ENCODE results near the gene CXorf66. TPM values are rescaled to one million over a fixed set of nuclear protein-coding genes. Genes with fewer than 3 reads are reported as not detected.

CXorf66 gene
- total RNA-seq, 2 donors from 2014 or later: not detected

DNA sequence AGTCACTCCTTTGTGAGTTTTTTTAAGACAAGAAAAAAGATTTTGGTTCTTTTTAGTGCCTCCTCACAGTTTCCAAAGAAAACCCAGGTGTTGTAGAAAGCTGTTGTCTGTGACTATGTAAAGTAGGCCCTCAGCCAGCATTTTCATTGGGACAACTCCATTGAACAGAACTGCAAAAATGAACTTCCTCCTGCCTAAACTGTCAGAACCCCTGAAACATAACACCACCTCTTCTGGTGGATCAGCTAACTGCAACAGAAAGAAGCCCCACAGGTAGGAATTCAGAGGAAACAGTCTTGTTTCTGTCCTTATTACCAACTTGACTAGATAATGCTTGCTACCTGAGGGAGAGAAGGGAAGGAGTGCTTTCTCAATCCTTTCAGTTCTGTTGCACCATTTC, 29.1 kb downstream of the CXorf66 start:
- Mint-ChIP-seq H3K4me1 (peaks cover 12% of the 10 kb centered on the region), H3K27me3 (ENCODE audit: insufficient read depth) (no peaks in the 10 kb centered on the region), H3K9me3 (no peaks in the 10 kb centered on the region), H3K4me3 (no peak overlapping the region), H3K27ac (no peak overlapping the region), H3K36me3 (ENCODE audit: low read depth) (no peaks in the 10 kb centered on the region)
- Histone ChIP-seq H3K27me3 (ENCODE audit: control insufficient read depth, insufficient read depth, low read length, poor library complexity, severe bottlenecking) (no peaks in the 10 kb centered on the region), H3K36me3 (ENCODE audit: control insufficient read depth, insufficient read depth, low read length) (no peaks in the 10 kb centered on the region), H3K4me3 (ENCODE audit: low read length) (no peak overlapping the region), H3K9me3 (ENCODE audit: control insufficient read depth, low read length) (no peaks in the 10 kb centered on the region), H3K4me1 (ENCODE audit: control insufficient read depth, insufficient read depth, low read length) (no peaks in the 10 kb centered on the region), H3K27ac (ENCODE audit: low read depth, low read length) (no peak overlapping the region), H3K9ac (ENCODE audit: extremely low read depth, low read length, poor library complexity, severe bottlenecking) (no peak overlapping the region)
- DNase-seq: no peak
- TF ChIP-seq, protein P1, sequence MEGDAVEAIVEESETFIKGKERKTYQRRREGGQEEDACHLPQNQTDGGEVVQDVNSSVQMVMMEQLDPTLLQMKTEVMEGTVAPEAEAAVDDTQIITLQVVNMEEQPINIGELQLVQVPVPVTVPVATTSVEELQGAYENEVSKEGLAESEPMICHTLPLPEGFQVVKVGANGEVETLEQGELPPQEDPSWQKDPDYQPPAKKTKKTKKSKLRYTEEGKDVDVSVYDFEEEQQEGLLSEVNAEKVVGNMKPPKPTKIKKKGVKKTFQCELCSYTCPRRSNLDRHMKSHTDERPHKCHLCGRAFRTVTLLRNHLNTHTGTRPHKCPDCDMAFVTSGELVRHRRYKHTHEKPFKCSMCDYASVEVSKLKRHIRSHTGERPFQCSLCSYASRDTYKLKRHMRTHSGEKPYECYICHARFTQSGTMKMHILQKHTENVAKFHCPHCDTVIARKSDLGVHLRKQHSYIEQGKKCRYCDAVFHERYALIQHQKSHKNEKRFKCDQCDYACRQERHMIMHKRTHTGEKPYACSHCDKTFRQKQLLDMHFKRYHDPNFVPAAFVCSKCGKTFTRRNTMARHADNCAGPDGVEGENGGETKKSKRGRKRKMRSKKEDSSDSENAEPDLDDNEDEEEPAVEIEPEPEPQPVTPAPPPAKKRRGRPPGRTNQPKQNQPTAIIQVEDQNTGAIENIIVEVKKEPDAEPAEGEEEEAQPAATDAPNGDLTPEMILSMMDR (conservative IDR thresholded peaks at IDR 0.05): peak; percentile 69

- peaks cover 8% of the 10 kb centered on the region for H3K36me3 Mint-ChIP-seq (ENCODE audit: low read depth)
Observed at GRCh38 chrX:139933904-139934303, 31.4 kb downstream of the CXorf66 start.

GRCh38 chrX:139932901-139933796, 32.2 kb downstream of the CXorf66 start, which contains the start of gene ATP11C:
ATP11C (minus strand) TSS chrX:139933053; CDS start chrX:139932042, 1,011 bp downstream.
- 4% methylated on average over 44 of the region's 52 CpGs; no CpG with 5 or more reads in 1 of the 2 experiments for WGBS, 2 experiments (ENCODE audit: insufficient coverage in 1 of 2, insufficient read length in 1 of 2)
- Mint-ChIP-seq H3K27ac (peak within 1 kb of the TSS; percentile 80), H3K4me1 (peaks cover 31% of the 10 kb centered on the region), H3K9me3 (no peaks in the 10 kb centered on the region), H3K36me3 (ENCODE audit: low read depth) (peaks cover 8% of the 10 kb centered on the region), H3K27me3 (ENCODE audit: insufficient read depth) (no peaks in the 10 kb centered on the region), H3K4me3 (peak within 1 kb of the TSS; percentile 84)
- TF ChIP-seq, protein P1 (conservative IDR thresholded peaks at IDR 0.05): peak; percentile 1
- H3K4me3 ChIP-seq (ENCODE audit: low read length): peak within 1 kb of the TSS; percentile 82
- peak within 1 kb of the TSS; percentile 49 for H3K9ac ChIP-seq (ENCODE audit: extremely low read depth, low read length, poor library complexity, severe bottlenecking)
- peaks cover 4% of the 10 kb centered on the region for H3K4me1 ChIP-seq (ENCODE audit: control insufficient read depth, insufficient read depth, low read length)
- H3K36me3 ChIP-seq (ENCODE audit: control insufficient read depth, insufficient read depth, low read length): no peaks in the 10 kb centered on the region
- H3K27me3 ChIP-seq (ENCODE audit: control insufficient read depth, insufficient read depth, low read length, poor library complexity, severe bottlenecking): no peaks in the 10 kb centered on the region
- peak; percentile 90 for DNase-seq
- H3K9me3 ChIP-seq (ENCODE audit: control insufficient read depth, low read length): no peaks in the 10 kb centered on the region
- peak within 1 kb of the TSS; percentile 83 for H3K27ac ChIP-seq (ENCODE audit: low read depth, low read length)

More at GRCh38 chrX:139933904-139934303, 31.4 kb downstream of the CXorf66 start:
- no peaks in the 10 kb centered on the region for H3K36me3 ChIP-seq (ENCODE audit: control insufficient read depth, insufficient read depth, low read length)
- H3K4me1 ChIP-seq (ENCODE audit: control insufficient read depth, insufficient read depth, low read length): peaks cover 4% of the 10 kb centered on the region
- H3K27ac ChIP-seq (ENCODE audit: low read depth, low read length): no peak overlapping the region
- no peaks in the 10 kb centered on the region for H3K27me3 Mint-ChIP-seq (ENCODE audit: insufficient read depth)
- no peaks in the 10 kb centered on the region for H3K9me3 Mint-ChIP-seq
- 78 to 95% methylated on average over 3 to 15 of the region's 15 CpGs for WGBS, 2 experiments (ENCODE audit: insufficient coverage in 1 of 2, insufficient read length in 1 of 2)
- TF ChIP-seq, protein P1 (conservative IDR thresholded peaks at IDR 0.05): no peak
- H3K4me3 Mint-ChIP-seq: peak overlapping the region; percentile 84
- H3K27ac Mint-ChIP-seq: peak overlapping the region; percentile 80
- no peak overlapping the region for H3K9ac ChIP-seq (ENCODE audit: extremely low read depth, low read length, poor library complexity, severe bottlenecking)
- no peaks in the 10 kb centered on the region for H3K27me3 ChIP-seq (ENCODE audit: control insufficient read depth, insufficient read depth, low read length, poor library complexity, severe bottlenecking)
- DNase-seq: no peak
- peaks cover 31% of the 10 kb centered on the region for H3K4me1 Mint-ChIP-seq
- peak overlapping the region; percentile 82 for H3K4me3 ChIP-seq (ENCODE audit: low read length)
- H3K9me3 ChIP-seq (ENCODE audit: control insufficient read depth, low read length): no peaks in the 10 kb centered on the region

Measured in endodermal cell (in vitro differentiated cells).